HL-60 (cell line): ENCODE results near the gene SUPT4H1.

ENCODE experiments used
- CTCF ChIP-seq: IDR thresholded peaks from one replicate; pipeline ENCODE4 v1.5.1; 2011; ENCODE audit warnings: low read length, control low read depth, inconsistent platforms; ENCODE audit not compliant: insufficient read depth
- GABPA ChIP-seq: IDR thresholded peaks from 2 replicates; pipeline ENCODE4 v1.6.1; 2012; ENCODE audit warnings: low read depth
- POLR2AphosphoS5 ChIP-seq: IDR thresholded peaks from 2 replicates; pipeline ENCODE4 v1.6.1; 2012; ENCODE audit warnings: low read depth
- REST ChIP-seq: IDR thresholded peaks from 2 replicates; pipeline ENCODE4 v1.6.1; 2012; ENCODE audit warnings: low read depth; ENCODE audit not compliant: insufficient replicate concordance

GRCh38 chr17:58325289-58325726 lies 26.7 kb downstream of the SUPT4H1 start:
- TF ChIP-seq CTCF: no peak
- TF ChIP-seq POLR2AphosphoS5: no peak
- no peak for TF ChIP-seq REST
- TF ChIP-seq GABPA: no peak
